Limb (tissue), 2 donors: ENCODE data around the gene KREMEN2.
"Not testable (repeated sequence)": the region's sequence is repeated elsewhere in the genome, so short reads cannot be mapped to it uniquely, and the experiment has no call there.

Experiments
- DNase-seq, 2 donors: peaks; one replicate each; pipeline ENCODE4 v3.0.0-alpha.2; 2016; ENCODE audit errors: extremely low spot score in 2 of 2

The KREMEN2 gene, protein sequence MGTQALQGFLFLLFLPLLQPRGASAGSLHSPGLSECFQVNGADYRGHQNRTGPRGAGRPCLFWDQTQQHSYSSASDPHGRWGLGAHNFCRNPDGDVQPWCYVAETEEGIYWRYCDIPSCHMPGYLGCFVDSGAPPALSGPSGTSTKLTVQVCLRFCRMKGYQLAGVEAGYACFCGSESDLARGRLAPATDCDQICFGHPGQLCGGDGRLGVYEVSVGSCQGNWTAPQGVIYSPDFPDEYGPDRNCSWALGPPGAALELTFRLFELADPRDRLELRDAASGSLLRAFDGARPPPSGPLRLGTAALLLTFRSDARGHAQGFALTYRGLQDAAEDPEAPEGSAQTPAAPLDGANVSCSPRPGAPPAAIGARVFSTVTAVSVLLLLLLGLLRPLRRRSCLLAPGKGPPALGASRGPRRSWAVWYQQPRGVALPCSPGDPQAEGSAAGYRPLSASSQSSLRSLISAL

DNA sequence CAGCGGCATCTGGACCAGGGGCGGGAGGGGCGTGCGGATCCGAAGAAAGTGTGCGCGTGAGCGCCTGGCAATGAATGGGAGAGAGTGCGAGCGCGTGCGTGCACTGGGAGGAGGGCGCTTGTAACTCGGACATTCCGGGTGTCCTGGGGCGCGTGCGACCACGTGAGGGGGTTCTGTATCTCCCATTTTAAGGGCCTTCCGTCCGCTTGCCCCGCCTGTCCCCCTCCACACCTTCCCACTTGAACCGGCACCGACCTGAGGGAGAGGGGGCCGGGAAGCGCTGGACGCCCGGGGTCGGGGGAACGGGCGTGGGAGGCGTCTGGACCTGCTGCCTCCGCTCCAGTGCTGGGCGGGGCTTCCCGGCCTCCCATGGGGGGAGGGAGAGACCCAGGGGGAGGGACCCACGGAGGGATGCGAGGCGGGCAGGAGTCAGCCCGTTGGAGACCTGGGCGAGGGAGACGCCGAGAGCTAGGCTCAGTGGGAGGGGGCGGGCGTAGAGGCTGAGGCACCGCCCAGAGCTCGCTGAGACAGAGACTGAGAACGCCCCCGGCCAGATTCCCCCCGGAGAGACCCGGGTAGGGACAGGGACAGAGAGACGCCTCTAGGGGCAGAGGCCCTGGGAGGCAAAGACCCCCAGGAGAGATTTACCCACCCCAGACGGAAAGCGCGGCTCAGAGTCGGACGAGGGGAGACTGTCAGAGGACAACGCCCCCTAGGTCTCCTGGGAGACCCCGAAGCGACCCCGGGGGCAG lies at the start of gene KREMEN2:
TSS of gene KREMEN2 (plus strand) at position 553 of the 752 bp plus-strand sequence. CDS start 246 bp downstream, outside the sequence.
- DNase-seq = peak in 1 of 2 donors; percentile 73

DNA sequence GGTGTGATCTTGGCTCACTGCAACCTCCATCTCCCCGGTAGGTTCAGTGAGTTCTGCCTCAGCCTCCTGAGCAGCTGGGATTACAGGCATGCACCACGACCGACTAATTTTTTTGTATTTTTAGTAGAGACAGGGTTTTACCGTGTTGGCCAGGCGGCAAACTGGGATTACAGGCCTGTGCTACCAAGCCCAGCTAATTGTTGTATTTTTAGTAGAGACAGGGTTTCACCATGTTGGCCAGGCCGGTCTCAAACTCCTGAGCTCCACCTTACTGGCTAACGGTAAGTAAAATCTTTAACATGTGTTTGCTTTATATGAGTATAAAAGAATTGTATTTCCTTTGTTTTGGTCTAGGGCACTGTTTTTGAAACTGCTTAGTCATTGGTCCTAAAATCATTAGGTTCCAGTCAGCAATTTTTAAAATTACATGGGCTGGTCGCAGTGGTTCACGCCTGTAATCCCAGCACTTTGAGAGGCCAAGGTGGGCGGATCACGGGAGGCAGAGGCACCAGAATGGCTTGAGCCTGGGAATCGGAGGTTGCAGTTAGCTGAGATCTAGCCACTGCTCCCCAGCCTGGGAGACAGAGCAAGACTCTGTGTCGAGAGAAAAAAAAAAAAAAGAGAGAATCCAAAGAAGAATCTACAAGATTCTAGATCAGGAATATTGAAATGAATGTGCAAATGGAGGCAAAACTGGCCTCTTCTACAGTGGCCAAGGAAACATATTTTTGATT lies 48.7 kb upstream of the KREMEN2 start:
- DNase-seq = no peak

DNA sequence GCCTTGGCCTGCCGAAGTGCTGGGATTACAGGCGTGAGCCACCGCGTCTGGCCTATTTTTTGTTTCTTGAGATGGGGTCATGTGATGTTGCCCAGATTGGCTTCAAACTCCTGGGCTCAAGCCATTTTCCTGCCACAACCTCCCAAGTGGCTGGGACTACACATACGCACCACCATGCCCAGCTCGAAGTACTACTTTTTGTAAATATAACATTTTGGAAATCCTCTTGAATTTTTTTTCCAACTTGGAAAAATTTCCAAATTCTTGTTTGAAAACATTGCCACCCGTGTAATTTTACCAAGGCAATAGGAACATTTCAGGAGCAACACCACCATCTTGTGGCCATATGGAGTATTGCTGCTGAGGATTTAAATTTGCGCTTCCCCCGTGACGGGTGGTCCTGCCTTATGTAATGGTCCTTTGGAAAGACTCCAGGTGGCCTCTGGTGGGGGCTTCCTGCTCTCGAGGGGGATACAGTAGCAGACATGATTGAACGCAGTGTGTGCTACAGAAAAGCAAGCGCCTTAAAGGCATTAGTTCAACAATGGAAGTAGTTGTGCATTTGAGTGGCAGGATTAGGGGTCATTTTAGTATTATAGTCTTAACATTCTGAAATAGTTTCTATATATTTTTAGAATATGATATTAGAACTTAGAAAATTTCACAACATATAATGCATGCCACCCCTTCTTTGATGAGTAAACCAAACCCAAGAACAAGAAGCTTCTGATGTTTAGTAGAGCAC lies 44.4 kb upstream of the KREMEN2 start:
- peak; percentile 69 to 80 for DNase-seq

DNA sequence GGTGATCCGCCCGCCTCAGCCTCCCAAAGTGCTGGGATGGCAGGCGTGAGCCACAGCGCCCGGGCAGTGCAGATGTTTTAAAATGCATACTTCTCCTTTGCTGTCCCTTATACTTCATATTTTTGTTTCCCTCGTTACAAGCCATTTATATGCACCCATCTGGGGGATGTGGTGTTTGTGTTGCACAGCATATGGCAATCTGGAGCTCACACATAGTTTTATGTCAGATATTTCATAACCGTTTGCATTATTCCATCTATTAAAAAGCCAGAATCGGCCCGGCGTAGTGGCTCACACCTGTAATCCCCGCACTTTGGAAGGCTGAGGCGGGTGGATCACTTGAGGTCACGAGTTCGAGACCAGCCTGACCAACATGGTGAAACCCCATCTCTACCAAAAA lies 40.6 kb upstream of the KREMEN2 start:
- no peak for DNase-seq

DNA sequence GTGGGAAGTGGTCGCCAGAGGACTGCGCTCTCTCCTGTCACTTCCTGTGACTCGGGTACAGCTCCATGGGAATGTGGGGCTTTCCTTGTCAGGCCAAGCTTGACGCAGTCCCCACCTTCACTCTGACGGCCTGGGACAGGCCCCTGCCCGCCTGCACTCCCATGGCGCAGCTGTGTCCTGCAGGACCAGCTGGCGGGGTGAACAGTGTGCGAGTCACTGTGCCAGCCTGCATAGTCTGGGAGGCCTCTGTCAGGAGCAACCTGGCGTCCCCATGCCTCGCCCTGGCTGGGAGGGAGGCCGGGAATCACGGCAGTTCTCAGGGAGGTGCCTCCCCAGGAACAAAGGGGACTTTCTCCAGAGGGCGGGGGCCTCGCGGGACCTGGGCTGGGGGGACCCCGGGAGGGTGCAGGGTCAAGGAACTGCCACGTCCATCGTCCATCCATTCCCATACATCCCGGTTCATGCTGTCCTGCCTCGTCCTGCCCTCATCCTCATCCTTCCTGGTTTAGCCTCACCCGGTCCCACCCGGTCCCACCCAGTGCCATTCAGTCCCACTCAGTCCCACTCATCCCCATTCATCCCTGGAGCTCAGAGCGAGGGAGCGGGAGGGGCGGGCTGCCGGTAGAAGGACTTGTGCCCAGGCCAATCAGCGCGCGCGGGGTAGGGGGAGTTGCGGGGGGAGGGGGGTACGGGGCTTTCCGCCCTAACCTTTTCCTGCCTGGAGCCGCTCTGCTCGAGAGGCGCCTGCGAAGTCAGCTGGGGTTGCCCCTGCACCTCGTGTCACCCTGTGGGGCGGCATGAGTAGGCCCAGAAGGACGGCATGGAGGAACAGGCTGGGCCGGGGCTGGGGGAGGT lies 38.9 kb upstream of the KREMEN2 start:
- DNase-seq = peak in 1 of 2 donors; percentile 59

DNA sequence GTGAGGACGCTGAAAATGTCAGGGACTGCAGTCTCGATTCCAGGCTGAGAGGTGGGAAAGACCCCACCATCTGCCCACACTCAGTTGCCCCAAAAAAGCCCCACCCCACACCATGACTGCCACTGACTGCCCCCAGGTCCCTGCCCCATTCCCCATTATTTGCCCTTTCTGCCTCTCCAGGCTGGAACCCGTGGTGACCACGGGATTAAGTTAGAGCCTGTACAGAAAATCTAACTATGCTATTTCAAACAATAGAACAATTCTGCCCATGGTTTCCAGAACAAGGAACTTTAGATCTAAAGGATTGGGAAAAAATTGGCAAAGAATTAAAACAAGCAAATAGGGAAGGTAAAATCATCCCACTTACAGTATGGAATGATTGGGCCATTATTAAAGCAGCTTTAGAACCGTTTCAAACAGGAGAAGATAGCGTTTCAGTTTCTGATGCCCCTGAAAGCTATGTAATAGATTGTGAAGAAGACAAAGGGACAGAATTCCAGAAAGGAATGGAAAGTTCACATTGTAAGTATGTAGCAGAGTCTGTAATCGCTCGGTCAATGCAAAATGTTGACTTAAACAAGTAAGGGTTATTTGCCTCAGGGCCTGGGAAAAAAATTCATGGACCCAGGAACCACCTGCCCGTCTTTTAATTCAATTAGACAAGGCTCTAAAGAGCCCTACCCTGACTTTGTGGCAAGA lies 38.0 kb upstream of the KREMEN2 start:
- DNase-seq = peak in 1 of 2 donors; percentile 29

DNA sequence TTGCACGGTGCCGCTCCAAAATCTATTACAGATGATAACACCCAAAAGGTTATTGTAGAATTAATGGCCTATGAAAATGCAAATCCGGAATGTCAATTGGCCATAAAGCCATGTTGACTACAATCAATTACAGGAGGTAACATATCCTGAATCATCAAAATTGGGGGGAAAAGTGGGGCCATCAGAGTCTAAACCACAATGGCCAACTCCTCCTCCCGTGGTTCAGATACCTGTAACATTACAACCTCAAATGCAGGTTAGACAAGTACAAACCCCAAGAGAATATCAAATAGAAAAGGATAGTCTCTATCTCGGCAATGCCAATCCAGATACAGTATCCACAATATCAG lies 37.5 kb upstream of the KREMEN2 start:
- no peak for DNase-seq

DNA sequence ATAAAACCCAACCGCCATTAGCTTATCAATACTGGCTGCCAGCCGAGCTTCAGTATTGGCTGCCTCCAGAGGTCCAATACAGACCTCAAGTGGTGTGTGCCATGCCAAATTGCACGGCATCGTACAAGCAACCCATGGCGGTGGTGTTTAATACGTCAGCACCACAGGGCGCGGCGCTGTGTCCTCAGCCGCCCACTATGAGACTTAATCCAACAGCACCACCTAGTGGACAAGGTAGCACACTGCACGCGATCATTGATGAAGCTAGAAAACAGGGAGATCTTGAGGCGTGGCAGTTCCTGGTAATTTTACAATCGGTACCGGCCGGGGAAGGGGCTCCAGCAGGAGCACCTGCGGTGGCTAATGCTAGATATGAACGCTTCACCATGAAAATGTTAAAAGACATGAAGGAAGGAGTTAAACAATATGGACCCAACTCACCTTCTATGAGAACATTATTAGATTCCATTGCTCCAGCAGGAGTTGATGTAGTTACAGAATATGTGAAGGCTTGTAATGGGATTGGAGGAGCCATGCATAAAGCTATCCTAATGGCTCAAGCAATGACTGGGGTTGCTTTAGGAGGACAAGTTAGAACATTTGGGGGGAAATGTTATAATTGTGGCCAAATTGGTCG lies 36.9 kb upstream of the KREMEN2 start:
- peak; percentile 83 to 86 for DNase-seq

DNA sequence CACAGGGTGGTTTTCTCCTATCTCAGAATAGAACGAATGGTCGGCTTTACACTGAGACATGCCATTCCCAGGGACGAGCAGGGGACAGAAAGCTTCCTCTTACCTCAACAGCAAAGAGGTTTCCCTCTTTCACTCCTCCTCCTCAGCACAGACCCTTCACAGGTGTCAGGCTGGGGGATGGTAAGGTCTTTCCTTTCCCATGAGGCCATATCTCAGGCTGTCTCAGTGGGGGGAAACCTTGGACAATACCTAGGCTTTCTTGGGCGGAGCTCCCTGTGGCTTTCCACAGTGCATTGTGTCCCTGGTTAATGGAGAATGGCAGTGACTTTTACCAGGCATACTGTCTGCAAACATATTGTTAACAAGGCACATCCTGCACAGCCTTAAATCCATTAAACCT lies 35.9 kb upstream of the KREMEN2 start:
- DNase-seq = not testable (repeated sequence)

DNA sequence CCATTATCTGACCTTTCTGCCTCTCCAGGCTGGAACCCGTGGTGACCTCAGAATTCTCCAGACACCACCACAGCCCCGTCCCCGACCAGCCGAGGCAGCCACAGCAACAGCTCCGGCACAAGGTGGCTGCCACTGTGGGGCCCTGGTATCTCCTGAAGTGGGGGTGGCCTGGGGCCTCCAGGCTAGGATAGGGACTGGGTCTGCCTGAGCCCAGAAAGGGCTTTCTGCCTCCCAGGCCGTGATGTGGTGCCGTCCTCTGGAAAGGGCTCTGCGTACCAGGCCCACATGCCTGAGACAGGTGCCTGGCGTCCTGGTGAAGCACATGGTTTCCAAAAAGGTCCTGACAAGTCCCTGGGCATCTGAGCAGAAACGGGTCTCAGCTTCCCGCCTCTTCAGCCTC lies 35.3 kb upstream of the KREMEN2 start:
- no peak for DNase-seq

DNA sequence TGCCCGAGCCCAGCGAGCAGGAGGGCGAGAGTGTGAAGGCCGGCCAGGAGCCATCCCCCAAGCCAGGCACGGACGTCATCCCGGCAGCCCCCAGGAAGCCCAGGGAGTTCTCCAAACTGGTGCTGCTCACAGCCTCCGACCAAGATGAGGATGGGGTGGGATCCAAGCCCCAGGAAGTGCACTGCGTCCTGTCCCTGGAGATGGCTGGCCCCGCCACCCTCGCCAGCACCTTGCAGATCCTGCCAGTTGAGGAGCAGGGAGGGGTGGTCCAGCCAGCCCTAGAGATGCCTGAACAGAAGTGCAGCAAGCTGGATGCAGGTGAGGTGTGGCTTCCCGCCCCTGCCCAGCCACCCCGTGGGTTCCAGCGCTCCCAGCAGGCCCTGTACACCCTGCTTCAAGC lies 34.4 kb upstream of the KREMEN2 start:
- DNase-seq = no peak

DNA sequence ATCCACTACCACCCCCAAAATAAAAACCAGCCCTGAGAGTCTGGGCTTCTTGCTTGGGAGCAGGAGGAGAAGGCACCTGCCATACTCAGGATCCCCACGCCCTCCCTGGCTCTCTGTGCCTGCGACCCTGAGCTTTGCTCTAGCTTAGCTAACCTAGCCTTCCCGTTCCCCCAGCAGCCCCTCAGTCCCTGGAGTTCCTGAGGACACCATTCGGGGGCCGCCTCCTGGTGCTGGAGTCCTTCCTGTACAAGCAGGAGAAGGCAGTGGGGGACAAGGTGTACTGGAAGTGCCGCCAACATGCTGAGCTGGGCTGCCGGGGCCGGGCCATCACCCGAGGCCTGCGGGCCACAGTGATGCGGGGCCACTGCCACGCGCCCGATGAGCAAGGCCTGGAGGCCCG lies 33.8 kb upstream of the KREMEN2 start:
- no peak for DNase-seq

DNA sequence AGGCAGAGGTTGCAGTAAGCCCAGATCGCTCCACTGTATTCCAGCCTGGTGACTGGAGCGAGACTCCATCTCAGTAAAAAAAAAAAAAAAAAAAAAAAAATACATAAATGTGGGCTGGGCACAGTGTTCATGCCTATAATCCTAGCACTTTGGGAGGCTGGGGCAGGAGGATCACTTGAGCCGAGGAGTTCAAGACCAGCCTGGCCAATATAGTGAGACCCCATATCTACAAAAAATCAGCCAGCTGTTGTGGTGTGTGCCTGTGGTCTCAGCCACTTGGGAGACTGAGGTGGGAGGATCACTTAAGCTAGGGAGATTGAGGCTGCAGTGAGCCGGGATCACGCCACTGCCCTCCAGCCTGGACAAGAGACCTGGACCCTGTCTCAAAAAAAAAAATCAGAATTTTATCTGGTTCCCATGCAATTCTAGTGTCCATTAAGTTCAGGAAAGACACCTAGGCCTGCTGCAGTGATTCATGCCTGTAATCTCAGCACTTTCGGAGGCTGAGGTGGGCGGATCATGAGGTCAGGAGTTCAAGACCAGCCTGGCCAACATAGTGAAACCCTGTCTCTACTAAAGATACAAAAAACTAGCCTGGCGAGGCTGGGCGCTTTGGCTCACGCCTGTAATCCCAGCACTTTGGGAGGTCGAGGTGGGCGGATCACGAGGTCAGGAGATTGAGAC lies 32.7 kb upstream of the KREMEN2 start:
- DNase-seq = not testable (repeated sequence)

DNA sequence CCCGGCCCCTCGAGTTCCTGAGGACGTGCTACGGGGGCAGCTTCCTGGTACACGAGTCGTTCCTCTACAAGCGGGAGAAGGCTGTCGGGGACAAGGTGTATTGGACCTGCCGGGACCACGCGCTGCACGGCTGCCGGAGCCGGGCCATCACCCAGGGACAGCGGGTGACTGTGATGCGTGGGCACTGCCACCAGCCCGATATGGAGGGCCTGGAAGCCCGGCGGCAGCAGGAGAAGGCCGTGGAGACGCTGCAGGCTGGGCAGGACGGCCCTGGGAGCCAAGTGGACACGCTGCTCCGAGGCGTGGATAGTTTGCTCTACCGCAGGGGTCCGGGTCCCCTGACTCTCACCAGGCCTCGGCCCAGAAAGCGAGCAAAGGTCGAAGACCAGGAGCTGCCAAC lies 30.9 kb upstream of the KREMEN2 start:
- no peak for DNase-seq

DNA sequence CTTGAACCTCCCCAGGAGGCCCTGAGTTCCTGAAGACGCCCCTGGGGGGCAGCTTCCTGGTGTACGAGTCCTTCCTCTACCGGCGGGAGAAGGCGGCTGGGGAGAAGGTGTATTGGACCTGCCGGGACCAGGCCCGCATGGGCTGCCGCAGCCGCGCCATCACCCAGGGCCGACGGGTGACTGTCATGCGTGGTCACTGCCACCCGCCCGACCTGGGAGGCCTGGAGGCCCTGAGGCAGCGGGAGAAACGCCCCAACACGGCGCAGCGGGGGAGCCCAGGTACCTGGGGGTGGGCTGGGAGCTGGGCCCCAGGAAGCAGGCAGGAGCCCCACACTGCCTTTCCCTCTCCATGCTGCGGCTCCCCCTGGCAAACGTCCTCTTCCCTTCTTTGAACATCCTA lies 30.4 kb upstream of the KREMEN2 start:
- no peak for DNase-seq

DNA sequence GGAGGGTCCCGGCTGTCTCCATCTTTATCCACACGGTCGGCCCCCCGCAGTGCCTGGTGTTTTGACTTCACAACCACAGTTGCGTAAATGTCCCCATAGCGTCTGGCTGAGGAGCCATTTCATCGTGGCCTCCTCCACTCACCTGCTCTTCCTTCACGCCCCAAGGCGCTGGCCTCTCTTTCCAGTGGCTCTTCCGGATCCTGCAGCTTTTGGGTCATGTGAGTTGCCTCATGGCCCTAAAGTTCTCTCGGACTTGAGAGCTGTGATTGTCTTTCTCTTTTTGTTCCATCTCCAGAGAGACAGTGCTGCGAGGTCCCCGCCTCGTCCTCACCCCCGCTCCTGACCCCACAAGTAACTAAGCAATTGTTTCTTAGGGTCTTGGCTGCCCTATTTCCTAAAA lies 29.6 kb upstream of the KREMEN2 start:
- no peak for DNase-seq

DNA sequence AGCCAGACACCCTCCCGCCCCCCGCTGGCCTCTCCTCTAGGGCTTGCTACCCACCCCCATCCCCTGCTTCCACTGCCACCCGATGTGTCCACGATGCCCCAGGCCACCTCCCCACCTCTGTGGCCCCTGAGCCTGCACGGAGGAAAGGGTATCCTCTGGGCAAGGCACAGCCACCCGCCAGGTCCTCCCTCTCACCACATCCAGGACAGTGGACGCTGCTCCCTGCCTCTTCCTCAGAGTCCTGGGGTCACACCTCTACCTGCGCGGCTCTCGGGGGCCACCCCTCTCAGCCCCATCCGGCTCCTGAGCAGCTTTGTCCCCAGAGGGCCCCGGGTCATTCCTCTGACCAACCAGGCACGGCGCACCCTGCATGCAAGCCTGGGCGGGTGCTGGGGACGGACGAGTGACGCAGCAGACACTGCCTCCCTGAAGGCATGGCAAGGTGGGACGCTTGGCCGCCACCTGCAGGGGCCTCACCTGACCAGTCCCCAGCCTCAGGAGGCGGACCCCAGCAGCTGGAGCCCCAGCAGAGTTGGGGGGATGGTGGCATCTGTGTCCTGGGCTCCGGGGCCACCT lies 27.6 kb upstream of the KREMEN2 start:
- no peak for DNase-seq

DNA sequence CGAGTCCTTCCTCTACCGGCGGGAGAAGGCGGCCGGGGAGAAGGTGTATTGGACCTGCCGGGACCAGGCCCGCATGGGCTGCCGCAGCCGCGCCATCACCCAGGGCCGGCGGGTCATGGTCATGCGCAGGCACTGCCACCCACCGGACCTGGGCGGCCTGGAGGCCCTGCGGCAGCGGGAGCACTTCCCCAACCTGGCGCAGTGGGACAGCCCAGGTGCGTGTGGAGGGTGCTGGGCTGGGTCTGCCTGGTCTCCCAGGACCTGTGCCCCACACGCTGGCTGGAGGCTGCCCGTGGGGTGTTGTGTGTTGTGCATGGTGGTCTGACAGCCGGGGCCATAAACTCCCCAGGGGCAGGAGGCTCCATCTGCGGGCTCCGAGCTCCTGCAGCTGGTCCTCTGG lies 26.9 kb upstream of the KREMEN2 start:
- DNase-seq = no peak
